GM23338 (cell line): Measurements from ENCODE around the gene POU5F1.
"Not testable (repeated sequence)": the region's sequence is repeated elsewhere in the genome, so short reads cannot be mapped to it uniquely, and the experiment has no call there.

Experiments used
- EZH2 ChIP-seq: fragments of 200-600 bp; sonication (generic); IDR thresholded peaks from one replicate; pipeline ENCODE4 v1.8.0; 2017; ENCODE audit warnings: antibody characterized with exemption, mild to moderate bottlenecking, low read depth; ENCODE audit not compliant: unreplicated experiment
- EZH2phosphoT487 ChIP-seq: fragments of 200-600 bp; sonication (generic); IDR thresholded peaks from one replicate; pipeline ENCODE4 v1.8.1; 2018; ENCODE audit warnings: antibody characterized with exemption; ENCODE audit not compliant: unreplicated experiment
- POLR2AphosphoS5 ChIP-seq: IDR thresholded peaks from 2 replicates; pipeline ENCODE4 v1.6.1; 2016; ENCODE audit warnings: antibody characterized with exemption, low read depth
- REST ChIP-seq: IDR thresholded peaks from one replicate; pipeline ENCODE4 v1.6.1; 2018; ENCODE audit warnings: antibody characterized with exemption; ENCODE audit not compliant: unreplicated experiment
- STAT1 ChIP-seq: IDR thresholded peaks from one replicate; pipeline ENCODE4 v1.6.1; 2016; ENCODE audit warnings: antibody characterized with exemption; ENCODE audit not compliant: unreplicated experiment
- TF ChIP-seq, protein P1 (sequence below), 2 experiments: fragments of 200-600 bp in 1 of 2; sonication (generic) in 1 of 2; conservative IDR thresholded peaks; 2 replicates each; pipeline versions ENCODE4 v1.5.1 to v1.6.1; 2016 to 2017; ENCODE audit warnings: antibody characterized with exemption in 2 of 2, low read depth in 2 of 2, mild to moderate bottlenecking in 2 of 2, moderate library complexity in 1 of 2
- TF ChIP-seq, protein P2 (sequence below): fragments of 250-450 bp; sonication (Bioruptor Pico); IDR thresholded peaks from 2 replicates; pipeline ENCODE4 v1.5.0; 2020; ENCODE audit warnings: mild to moderate bottlenecking, moderate library complexity

DNA sequence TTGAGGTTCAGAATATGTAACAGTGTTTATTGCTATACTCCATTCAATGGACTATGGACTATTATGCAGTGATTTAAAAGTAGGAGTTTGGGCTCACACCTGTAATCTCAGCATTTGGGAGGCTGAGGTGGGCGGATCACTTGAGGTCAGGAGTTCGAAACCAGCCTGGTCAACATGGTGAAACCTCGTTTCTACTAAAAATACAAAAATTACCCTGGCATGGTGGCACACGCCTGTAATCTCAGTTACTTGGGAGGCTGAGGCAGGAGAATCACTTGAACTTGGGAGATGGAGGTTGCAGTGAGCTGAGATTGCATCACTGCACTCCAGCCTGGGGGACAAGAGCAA is 28.6 kb upstream of the POU5F1 start:
- TF ChIP-seq, protein P1, sequence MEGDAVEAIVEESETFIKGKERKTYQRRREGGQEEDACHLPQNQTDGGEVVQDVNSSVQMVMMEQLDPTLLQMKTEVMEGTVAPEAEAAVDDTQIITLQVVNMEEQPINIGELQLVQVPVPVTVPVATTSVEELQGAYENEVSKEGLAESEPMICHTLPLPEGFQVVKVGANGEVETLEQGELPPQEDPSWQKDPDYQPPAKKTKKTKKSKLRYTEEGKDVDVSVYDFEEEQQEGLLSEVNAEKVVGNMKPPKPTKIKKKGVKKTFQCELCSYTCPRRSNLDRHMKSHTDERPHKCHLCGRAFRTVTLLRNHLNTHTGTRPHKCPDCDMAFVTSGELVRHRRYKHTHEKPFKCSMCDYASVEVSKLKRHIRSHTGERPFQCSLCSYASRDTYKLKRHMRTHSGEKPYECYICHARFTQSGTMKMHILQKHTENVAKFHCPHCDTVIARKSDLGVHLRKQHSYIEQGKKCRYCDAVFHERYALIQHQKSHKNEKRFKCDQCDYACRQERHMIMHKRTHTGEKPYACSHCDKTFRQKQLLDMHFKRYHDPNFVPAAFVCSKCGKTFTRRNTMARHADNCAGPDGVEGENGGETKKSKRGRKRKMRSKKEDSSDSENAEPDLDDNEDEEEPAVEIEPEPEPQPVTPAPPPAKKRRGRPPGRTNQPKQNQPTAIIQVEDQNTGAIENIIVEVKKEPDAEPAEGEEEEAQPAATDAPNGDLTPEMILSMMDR (conservative IDR thresholded peaks at IDR 0.05; ENCODE audit: low read depth in 2 of 2) = not testable (repeated sequence)
- TF ChIP-seq EZH2phosphoT487, REST, EZH2, STAT1, POLR2AphosphoS5: not testable (repeated sequence)
- TF ChIP-seq, protein P2, sequence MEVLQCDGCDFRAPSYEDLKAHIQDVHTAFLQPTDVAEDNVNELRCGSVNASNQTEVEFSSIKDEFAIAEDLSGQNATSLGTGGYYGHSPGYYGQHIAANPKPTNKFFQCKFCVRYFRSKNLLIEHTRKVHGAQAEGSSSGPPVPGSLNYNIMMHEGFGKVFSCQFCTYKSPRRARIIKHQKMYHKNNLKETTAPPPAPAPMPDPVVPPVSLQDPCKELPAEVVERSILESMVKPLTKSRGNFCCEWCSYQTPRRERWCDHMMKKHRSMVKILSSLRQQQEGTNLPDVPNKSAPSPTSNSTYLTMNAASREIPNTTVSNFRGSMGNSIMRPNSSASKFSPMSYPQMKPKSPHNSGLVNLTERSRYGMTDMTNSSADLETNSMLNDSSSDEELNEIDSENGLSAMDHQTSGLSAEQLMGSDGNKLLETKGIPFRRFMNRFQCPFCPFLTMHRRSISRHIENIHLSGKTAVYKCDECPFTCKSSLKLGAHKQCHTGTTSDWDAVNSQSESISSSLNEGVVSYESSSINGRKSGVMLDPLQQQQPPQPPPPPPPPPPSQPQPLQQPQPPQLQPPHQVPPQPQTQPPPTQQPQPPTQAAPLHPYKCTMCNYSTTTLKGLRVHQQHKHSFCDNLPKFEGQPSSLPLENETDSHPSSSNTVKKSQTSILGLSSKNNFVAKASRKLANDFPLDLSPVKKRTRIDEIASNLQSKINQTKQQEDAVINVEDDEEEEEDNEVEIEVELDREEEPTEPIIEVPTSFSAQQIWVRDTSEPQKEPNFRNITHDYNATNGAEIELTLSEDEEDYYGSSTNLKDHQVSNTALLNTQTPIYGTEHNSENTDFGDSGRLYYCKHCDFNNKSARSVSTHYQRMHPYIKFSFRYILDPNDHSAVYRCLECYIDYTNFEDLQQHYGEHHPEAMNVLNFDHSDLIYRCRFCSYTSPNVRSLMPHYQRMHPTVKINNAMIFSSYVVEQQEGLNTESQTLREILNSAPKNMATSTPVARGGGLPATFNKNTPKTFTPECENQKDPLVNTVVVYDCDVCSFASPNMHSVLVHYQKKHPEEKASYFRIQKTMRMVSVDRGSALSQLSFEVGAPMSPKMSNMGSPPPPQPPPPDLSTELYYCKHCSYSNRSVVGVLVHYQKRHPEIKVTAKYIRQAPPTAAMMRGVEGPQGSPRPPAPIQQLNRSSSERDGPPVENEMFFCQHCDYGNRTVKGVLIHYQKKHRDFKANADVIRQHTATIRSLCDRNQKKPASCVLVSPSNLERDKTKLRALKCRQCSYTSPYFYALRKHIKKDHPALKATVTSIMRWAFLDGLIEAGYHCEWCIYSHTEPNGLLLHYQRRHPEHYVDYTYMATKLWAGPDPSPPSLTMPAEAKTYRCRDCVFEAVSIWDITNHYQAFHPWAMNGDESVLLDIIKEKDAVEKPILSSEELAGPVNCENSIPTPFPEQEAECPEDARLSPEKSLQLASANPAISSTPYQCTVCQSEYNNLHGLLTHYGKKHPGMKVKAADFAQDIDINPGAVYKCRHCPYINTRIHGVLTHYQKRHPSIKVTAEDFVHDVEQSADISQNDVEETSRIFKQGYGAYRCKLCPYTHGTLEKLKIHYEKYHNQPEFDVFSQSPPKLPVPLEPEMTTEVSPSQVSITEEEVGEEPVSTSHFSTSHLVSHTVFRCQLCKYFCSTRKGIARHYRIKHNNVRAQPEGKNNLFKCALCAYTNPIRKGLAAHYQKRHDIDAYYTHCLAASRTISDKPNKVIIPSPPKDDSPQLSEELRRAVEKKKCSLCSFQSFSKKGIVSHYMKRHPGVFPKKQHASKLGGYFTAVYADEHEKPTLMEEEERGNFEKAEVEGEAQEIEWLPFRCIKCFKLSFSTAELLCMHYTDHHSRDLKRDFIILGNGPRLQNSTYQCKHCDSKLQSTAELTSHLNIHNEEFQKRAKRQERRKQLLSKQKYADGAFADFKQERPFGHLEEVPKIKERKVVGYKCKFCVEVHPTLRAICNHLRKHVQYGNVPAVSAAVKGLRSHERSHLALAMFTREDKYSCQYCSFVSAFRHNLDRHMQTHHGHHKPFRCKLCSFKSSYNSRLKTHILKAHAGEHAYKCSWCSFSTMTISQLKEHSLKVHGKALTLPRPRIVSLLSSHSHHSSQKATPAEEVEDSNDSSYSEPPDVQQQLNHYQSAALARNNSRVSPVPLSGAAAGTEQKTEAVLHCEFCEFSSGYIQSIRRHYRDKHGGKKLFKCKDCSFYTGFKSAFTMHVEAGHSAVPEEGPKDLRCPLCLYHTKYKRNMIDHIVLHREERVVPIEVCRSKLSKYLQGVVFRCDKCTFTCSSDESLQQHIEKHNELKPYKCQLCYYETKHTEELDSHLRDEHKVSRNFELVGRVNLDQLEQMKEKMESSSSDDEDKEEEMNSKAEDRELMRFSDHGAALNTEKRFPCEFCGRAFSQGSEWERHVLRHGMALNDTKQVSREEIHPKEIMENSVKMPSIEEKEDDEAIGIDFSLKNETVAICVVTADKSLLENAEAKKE (CRISPR knock-in tag) = not testable (repeated sequence)
